GM12892 (cell line): ENCODE data around the gene NAP1L4.

Experiments
- POLR2A ChIP-seq: IDR thresholded peaks from 2 replicates; pipeline ENCODE4 v1.6.1; 2011; ENCODE audit warnings: low read depth, low read length, control low read depth
- POLR2AphosphoS5 ChIP-seq: IDR thresholded peaks from 2 replicates; pipeline ENCODE4 v1.6.1; 2011; ENCODE audit warnings: low read depth, low read length, control low read depth
- TAF1 ChIP-seq: IDR thresholded peaks from 2 replicates; pipeline ENCODE4 v1.6.1; 2011; ENCODE audit warnings: low read depth, mild to moderate bottlenecking, control low read depth, low read length, borderline replicate concordance

GRCh38 chr11:2999464-2999998 lies 7.4 kb upstream of the NAP1L4 start:
- TF ChIP-seq POLR2A (no peak), POLR2AphosphoS5 (no peak), TAF1 (no peak)
